ENCODE data around the gene RND1. TPM values are rescaled to one million over a fixed set of nuclear protein-coding genes. Genes with fewer than 3 reads are reported as not detected.

RND1 gene
- total RNA-seq, 2 experiments from 2014 or later = 2.3 to 3.2 TPM

DNA sequence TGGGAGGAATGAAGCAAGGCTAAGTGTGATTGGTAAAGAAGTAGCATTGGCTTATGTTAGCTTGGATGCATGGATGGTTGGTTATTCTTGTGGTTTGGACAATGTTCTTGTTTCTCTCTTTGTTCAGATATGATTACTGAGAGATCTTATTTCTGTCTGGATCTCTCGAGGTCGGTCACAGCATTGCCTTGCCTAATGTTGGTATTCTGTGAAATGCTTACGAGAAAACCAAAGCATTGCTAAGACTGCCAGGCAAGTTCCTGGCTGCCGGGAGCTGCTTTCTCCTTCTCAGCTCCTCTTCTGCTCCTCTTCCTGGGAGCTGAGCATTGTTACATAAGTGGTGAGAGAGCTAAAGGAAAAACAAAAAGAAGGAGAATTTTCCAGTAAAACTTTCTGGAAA lies 7.4 kb upstream of the RND1 start:
- no peak for ATAC-seq
- intact Hi-C loops (cut with micrococcal nuclease) = no loop called here
- POLR2A ChIA-PET = no interaction called here
- Mint-ChIP-seq H3K4me1 (ENCODE audit: low read depth) (no peaks in the 10 kb centered on the region), H3K36me3 (ENCODE audit: low read depth) (no peaks in the 10 kb centered on the region), H3K4me3 (no peak overlapping the region), H3K27ac (no peak overlapping the region), H3K27me3 (no peaks in the 10 kb centered on the region), H3K9me3 (no peaks in the 10 kb centered on the region)
- TF ChIP-seq, protein P1, sequence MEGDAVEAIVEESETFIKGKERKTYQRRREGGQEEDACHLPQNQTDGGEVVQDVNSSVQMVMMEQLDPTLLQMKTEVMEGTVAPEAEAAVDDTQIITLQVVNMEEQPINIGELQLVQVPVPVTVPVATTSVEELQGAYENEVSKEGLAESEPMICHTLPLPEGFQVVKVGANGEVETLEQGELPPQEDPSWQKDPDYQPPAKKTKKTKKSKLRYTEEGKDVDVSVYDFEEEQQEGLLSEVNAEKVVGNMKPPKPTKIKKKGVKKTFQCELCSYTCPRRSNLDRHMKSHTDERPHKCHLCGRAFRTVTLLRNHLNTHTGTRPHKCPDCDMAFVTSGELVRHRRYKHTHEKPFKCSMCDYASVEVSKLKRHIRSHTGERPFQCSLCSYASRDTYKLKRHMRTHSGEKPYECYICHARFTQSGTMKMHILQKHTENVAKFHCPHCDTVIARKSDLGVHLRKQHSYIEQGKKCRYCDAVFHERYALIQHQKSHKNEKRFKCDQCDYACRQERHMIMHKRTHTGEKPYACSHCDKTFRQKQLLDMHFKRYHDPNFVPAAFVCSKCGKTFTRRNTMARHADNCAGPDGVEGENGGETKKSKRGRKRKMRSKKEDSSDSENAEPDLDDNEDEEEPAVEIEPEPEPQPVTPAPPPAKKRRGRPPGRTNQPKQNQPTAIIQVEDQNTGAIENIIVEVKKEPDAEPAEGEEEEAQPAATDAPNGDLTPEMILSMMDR (IDR thresholded peaks at IDR 0.05) = no peak
- no peak for DNase-seq
- CTCF ChIA-PET = interaction anchor here (1.2 to 3.9 kb wide), 6 partner anchors 10 to 115 kb away, joined by 3 to 28 read pairs (median 8); partner anchors contain the start of gene DDX23

DNA sequence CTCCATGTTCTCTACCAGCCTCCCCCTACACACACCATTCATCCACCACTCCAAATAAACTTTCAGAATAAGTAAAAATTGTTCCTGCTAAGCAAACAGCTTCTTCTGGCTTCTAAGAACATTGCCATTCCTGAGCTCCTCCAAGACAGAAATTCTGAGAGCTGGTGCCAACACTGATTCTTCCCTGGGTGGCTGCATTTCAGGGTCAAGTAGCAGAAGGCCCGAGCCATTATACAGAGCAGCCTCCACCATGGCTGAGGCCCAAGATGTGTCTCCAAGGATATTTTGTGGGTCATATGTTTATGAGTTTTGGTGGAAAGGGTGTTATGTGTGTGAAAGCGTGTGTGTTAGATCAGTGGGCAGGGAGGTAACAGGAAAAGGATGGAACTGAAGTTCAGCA lies 3.5 kb upstream of the RND1 start:
- ChIA-PET CTCF (interaction anchor here (1.8 to 9.2 kb wide), 3 partner anchors 17 to 35 kb away, joined by 6 to 103 read pairs (median 65); partner anchors contain the start of gene DDX23), POLR2A (interaction anchor here (1.8 kb wide), 1 partner anchor 56 kb away, joined by 3 read pairs; the partner anchor contains the start of gene FKBP11)
- Mint-ChIP-seq H3K27me3 (peaks cover 7% of the 10 kb centered on the region), H3K4me1 (ENCODE audit: low read depth) (peaks cover 16% of the 10 kb centered on the region), H3K27ac (no peak overlapping the region), H3K36me3 (ENCODE audit: low read depth) (no peaks in the 10 kb centered on the region), H3K4me3 (no peak overlapping the region), H3K9me3 (no peaks in the 10 kb centered on the region)
- TF ChIP-seq, protein P1 (IDR thresholded peaks at IDR 0.05) = no peak
- intact Hi-C loops (cut with micrococcal nuclease) = no loop called here
- ATAC-seq (no peak), DNase-seq (no peak)

DNA sequence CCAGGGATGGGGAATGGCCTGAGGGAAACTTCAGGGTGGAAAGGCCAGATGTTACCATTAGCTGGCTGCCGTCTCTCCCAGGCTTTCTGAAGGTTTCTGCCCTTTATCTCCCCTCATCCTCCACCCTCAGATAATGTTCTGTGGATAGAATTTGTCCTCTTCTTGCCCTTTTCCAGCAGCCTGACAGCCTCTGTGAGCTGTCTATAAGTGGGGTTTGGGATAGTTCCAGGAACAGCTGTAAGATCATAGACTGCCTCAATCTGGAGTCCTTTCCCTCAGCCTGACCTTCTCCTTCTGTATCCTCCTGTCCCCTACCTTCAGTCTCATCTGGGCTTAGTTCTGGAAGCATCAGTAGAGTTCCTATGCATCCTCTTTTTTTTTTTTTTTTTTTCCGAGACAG lies 2.8 kb upstream of the RND1 start:
- intact Hi-C loops (cut with micrococcal nuclease) = no loop called here
- TF ChIP-seq, protein P1 (IDR thresholded peaks at IDR 0.05) = no peak
- H3K27me3 Mint-ChIP-seq = peaks cover 14% of the 10 kb centered on the region
- H3K27ac Mint-ChIP-seq = no peak overlapping the region
- DNase-seq (no peak), ATAC-seq (no peak)
- peaks cover 18% of the 10 kb centered on the region for H3K4me1 Mint-ChIP-seq (ENCODE audit: low read depth)
- H3K4me3 Mint-ChIP-seq = no peak overlapping the region
- CTCF ChIA-PET = interaction anchor here (0.7 to 9.2 kb wide), 4 partner anchors 17 to 106 kb away, joined by 3 to 103 read pairs (median 36); partner anchors contain the start of gene DDX23
- H3K9me3 Mint-ChIP-seq = no peaks in the 10 kb centered on the region
- H3K36me3 Mint-ChIP-seq (ENCODE audit: low read depth) = no peaks in the 10 kb centered on the region
- POLR2A ChIA-PET = interaction anchor here (1.1 to 7.4 kb wide), 3 partner anchors 15 to 56 kb away, joined by 3 to 56 read pairs (median 22); partner anchors contain the start of genes DDX23 and FKBP11

DNA sequence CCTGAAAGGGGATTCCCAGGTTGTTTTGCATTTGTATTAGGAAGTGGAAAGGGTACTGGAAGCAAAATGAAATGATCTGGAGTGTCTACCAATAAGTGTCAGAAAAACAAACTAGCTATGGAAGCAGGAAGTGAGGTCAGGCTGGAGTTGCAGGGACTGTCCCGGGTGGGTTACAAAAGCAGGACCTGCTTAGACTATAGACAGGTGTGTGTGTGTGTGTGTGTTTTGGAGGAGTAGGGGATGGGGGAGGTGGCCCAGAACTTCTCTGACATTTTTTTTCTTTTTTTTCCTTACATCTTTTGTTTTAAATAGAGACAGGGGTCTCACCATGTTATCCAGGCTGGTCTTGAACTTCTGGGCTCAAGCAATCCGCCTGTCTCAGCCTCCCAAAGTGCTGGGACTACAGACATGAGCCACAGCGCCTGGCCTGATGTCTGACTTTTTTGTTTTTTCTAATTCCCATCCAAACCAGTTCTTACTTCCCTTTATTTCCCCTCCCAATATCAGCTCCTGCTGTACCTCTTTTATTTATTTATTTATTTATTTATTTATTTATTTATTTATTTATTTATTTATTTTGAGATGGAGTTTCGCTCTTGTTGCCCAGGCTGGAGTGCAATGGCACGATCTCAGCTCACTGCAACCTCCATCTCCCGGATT lies 512 bp upstream of the RND1 start:
- Mint-ChIP-seq H3K9me3 (no peaks in the 10 kb centered on the region), H3K4me3 (peak overlapping the region; percentile 84), H3K36me3 (ENCODE audit: low read depth) (no peaks in the 10 kb centered on the region), H3K27me3 (peaks cover 24% of the 10 kb centered on the region), H3K27ac (peak overlapping the region; percentile 79), H3K4me1 (ENCODE audit: low read depth) (peaks cover 18% of the 10 kb centered on the region)
- intact Hi-C loops (cut with micrococcal nuclease) = no loop called here
- TF ChIP-seq, protein P1 (IDR thresholded peaks at IDR 0.05) = no peak
- CTCF ChIA-PET = interaction anchor here (1.1 to 9.2 kb wide), 12 partner anchors 10 to 198 kb away, joined by 3 to 103 read pairs (median 6); partner anchors contain the start of genes DDX23, FKBP11 and WNT1
- DNase-seq = no peak
- POLR2A ChIA-PET = interaction anchor here (0.5 to 7.4 kb wide), 6 partner anchors 10 to 265 kb away, joined by 3 to 56 read pairs (median 5); partner anchors contain the start of genes DDX23, FKBP11 and TUBA1B
- peak; percentile 77 for ATAC-seq

DNA sequence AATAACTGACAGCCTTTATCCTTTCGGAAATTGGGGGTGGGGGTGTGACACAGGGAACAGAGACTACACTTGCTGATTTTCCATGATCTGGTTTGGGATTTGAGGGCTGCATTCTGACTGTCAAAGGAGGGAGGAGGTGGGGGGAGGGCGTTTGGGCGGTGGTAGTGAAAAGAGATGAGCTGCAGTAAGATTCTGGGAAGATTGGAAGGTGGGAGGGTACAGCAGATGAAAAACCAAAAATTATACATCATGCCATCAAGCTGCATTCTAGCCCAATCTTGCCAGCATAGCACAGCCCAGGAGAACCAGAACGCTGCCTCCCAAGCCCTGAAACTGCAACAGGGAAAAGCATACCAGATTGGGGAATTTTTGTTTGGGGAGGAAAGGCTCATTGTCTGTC lies 2.4 kb downstream of the RND1 start:
- Mint-ChIP-seq H3K9me3 (no peaks in the 10 kb centered on the region), H3K27me3 (peaks cover 24% of the 10 kb centered on the region), H3K36me3 (ENCODE audit: low read depth) (no peaks in the 10 kb centered on the region), H3K4me3 (no peak overlapping the region), H3K4me1 (ENCODE audit: low read depth) (peaks cover 21% of the 10 kb centered on the region), H3K27ac (no peak overlapping the region)
- ATAC-seq = no peak
- TF ChIP-seq, protein P1 (IDR thresholded peaks at IDR 0.05) = no peak
- DNase-seq = no peak
- intact Hi-C loops (cut with micrococcal nuclease) = no loop called here
- CTCF ChIA-PET = interaction anchor here (1.3 to 9.2 kb wide), 2 partner anchors 11 to 41 kb away, joined by 6 to 103 read pairs; partner anchors contain the start of gene DDX23
- POLR2A ChIA-PET = interaction anchor here (2.3 to 7.4 kb wide), 2 partner anchors 11 to 61 kb away, joined by 8 to 56 read pairs; partner anchors contain the start of gene DDX23
